C4-2B (cell line): ENCODE data around the gene FAM53B.

ENCODE experiments used
- H3K27ac ChIP-seq: fragments of 450-650 bp; 2 replicates; pipeline ENCODE4 v1.5.1; 2017
- ZFX ChIP-seq: fragments of 450-650 bp; IDR thresholded peaks from 2 replicates; pipeline ENCODE4 v1.6.1; 2017
- TF ChIP-seq, protein P1 (sequence below): fragments of 450-650 bp; conservative IDR thresholded peaks from 2 replicates; pipeline ENCODE4 v1.5.1; 2017; ENCODE audit warnings: mild to moderate bottlenecking

Gene FAM53B

GRCh38 chr10:124594240-124594639 lies 149.9 kb downstream of the FAM53B start:
- H3K27ac ChIP-seq, result no peak overlapping the region
- no peak for TF ChIP-seq ZFX
- TF ChIP-seq, protein P1, sequence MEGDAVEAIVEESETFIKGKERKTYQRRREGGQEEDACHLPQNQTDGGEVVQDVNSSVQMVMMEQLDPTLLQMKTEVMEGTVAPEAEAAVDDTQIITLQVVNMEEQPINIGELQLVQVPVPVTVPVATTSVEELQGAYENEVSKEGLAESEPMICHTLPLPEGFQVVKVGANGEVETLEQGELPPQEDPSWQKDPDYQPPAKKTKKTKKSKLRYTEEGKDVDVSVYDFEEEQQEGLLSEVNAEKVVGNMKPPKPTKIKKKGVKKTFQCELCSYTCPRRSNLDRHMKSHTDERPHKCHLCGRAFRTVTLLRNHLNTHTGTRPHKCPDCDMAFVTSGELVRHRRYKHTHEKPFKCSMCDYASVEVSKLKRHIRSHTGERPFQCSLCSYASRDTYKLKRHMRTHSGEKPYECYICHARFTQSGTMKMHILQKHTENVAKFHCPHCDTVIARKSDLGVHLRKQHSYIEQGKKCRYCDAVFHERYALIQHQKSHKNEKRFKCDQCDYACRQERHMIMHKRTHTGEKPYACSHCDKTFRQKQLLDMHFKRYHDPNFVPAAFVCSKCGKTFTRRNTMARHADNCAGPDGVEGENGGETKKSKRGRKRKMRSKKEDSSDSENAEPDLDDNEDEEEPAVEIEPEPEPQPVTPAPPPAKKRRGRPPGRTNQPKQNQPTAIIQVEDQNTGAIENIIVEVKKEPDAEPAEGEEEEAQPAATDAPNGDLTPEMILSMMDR, result no peak

GRCh38 chr10:124593431-124593985 lies 150.7 kb downstream of the FAM53B start:
- TF ChIP-seq, protein P1, result no peak
- TF ChIP-seq ZFX, result no peak
- no peak overlapping the region for H3K27ac ChIP-seq

- no peak overlapping the region for H3K27ac ChIP-seq
- TF ChIP-seq ZFX, result no peak
- TF ChIP-seq, protein P1, result no peak
These were observed 151.3 kb downstream of the FAM53B start for GRCh38 chr10:124592736-124593430.

DNA sequence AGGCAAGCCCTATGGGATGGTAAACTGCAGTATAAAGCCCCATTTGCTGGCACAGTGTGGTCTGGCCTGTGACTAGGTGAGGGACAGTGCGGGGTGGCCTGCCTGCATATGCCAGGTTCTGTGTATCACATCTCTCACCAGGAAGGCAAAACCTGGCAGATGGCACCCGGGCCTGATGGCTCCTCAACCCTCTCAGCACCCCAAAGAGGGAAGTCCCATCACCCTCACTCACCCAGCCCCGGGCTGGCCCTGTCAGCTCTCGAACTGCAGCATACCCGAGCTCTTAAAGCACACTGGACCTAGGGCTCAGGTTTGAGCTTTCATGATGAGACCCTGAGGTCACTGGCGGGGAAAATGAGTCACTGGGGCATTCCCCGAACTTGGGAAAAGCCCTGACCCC lies 152.1 kb downstream of the FAM53B start:
- no peak for TF ChIP-seq ZFX
- TF ChIP-seq, protein P1, result no peak
- H3K27ac ChIP-seq, result no peak overlapping the region

DNA sequence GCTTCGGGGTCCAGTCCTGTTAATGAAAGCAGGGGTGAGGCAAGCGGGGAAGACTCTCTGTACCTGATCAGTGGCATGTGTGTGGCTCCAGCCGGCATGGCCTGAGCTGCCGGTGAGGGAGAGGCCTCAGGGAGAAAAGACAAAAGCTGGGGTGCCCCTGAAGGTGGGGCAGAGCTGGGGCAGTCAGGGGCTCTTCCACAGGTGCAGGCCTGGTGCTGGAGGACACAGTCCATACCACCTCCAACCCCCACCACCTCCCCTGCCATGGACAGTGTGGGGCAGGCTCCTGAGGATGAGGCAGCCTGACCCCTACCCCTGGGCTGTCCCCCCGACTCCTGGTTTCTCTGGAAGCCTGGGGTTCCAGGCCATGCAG lies 153.1 kb downstream of the FAM53B start:
- H3K27ac ChIP-seq, result no peak overlapping the region
- TF ChIP-seq, protein P1, result no peak
- TF ChIP-seq ZFX, result no peak

GRCh38 chr10:124590216-124591122 lies 153.7 kb downstream of the FAM53B start:
- no peak for TF ChIP-seq ZFX
- TF ChIP-seq, protein P1, result no peak
- no peak overlapping the region for H3K27ac ChIP-seq
